Measurements from ENCODE around the gene TBXAS1.

DNA sequence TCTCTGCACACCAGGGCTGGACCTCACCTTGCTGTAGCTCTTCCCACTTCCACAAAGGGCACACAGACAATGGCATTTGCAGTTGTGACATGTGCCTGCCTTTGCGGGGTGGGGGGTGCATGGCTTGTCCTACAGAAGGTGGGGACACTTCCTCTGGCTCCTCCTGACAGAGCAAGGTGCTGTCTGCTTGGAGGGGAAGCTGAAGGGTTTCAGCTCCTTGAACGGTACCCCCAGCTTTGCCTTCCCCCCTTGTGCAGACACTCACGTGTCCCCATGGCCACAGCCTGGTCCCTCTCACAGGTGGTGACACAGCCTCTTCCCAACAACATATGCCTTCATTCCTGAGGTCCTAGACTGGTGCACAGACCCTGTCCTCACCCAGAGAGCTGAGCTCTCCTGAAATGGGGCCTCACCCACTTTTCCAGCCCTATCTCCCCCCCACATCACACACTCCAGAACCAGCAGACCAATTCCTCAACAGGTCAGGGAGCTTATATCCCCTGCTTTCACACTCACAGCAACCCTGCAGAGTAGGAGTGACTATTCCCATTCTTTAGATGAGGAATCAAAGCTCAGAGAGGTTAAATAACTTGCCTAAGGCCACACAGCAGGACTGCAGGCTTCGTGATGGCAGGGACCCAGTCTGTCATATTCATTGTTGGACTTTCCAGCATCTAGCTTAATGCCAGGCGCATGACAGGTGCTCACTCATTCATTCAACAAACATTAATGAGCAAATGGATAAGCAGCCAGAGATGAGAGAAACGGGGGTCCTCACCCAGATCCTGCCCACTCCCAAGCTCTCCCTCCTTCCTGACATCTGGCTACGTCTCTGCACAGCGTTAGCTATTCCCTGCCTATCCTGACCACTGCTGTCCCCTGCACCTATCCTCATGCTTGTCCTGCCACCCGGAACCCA, 189.3 kb downstream of the TBXAS1 start:
- no peak for TF ChIP-seq POLR2A (IDR thresholded peaks at IDR 0.05)
- TF ChIP-seq POLR2AphosphoS5 (IDR thresholded peaks at IDR 0.05) = no peak
